Measurements from ENCODE around the gene TAS2R30.

DNA sequence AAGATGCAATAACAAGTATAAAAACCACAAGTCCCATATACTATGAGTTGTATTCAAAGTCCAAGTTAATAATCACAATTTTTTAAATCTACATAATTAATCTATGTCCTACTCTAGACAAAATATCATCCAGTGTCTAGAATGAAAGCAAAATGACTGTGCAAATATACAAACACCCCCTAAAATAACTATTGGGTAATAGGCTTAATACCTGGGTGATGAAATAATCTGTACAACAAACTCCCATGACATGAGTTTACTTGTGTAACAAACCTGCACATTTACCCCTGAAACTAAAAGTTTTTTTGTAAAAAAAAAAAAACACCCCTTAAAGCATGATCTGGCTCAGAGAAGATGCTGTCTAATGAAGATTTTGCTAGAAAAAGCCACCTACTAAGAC lies 48.1 kb upstream of the TAS2R30 start:
- TF ChIP-seq CTCF (IDR thresholded peaks at IDR 0.05) (no peak), ZFX (IDR thresholded peaks at IDR 0.05; ENCODE audit: borderline replicate concordance) (no peak)

Data from 22Rv1 (cell line).